Stimulated activated CD4-positive, alpha-beta T cell treated with anti-CD3 and anti-CD28 coated beads, Interleukin-12 subunit alpha, Interleukin-12 subunit beta, amount 100 ng/mL, for 4 hours (primary cell): ENCODE results near the gene TNFSF13.
"Not testable (repeated sequence)": the region's sequence is repeated elsewhere in the genome, so short reads cannot be mapped to it uniquely, and the experiment has no call there.

Source experiments
- DNase-seq: peaks from one replicate; pipeline ENCODE4 v3.0.0-alpha.2; 2020

Gene TNFSF13

DNA sequence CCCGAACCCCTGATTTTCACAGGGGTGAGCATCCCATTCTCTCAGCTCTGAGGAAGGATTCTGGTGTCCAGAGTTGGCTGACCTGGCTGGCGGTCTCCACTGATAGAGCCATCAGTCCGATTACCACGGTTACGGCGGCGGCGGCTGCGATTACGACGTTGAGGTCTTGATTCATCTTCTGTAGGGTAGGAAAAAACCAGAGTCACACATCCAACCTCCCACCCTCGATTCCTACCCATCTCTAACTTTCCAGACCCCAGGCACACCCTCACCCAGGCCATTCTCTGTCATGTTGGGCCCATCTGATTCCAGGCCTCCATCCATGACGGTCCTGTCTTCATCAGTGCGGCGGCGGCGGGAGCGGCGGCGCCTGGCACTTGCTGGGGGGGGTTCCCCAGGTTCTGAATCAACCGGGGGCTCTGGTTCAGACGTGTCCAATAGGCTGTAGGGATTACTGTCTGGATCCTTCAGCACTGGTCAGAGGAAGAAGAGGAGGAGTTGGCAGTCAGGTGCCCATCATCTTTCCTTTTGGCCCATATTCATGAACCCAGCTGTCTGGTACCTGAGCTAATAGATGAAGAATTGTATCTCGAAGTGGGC lies 34.0 kb downstream of the TNFSF13 start:
- no peak for DNase-seq

DNA sequence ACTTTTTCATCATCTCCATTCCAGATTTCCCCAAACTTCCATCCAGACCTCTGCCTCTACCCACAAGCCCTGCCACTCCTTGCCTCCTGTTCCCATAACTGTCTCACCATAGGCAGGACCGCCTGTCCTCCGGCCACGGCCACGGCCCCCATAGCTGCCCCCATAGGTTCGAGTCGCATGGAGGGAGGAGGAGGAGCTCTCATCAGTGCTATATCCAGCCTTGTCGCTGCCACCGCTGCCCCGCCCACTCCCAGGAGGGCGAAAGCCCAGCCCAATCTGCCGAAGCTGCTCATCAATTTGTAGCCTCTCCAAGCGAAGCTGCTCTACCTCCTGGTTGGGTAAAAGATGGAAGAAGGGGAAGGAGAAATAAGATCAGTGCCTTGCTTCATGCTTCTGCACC lies 34.7 kb downstream of the TNFSF13 start:
- DNase-seq: no peak

- DNase-seq: not testable (repeated sequence)
Measured at GRCh38 chr17:7597561-7597960, 39.0 kb downstream of the TNFSF13 start.

DNA sequence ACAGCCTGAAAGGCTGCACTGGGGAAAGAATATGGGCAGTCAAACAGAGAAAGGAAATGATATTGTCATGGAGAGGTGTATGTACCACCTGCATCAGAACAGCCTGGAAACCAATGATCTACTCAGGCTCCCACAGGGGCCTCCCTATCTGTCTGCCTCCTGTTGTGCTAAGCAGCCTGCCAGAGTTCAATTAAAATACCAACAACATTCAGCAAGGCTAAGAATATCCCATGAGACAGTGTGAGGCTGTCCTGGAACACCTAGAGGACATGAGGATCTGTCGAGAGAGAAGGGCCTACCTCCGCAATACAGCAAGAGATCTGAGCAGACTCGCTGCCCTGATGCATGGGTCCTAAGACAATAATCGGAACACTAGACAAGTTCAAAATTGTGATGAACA lies 47.7 kb downstream of the TNFSF13 start:
- DNase-seq: no peak

GRCh38 chr17:7610641-7611040 lies 52.1 kb downstream of the TNFSF13 start:
- no peak for DNase-seq
